ENCODE results near the gene SLC19A1.
"Not testable (repeated sequence)": the region's sequence is repeated elsewhere in the genome, so short reads cannot be mapped to it uniquely, and the experiment has no call there.

The SLC19A1 gene

GRCh38 chr21:45505416-45506021 lies 36.7 kb downstream of the SLC19A1 start:
- DNase-seq (ENCODE audit: low spot score): no peak

GRCh38 chr21:45504516-45505415 lies 37.5 kb downstream of the SLC19A1 start:
- no peak for DNase-seq (ENCODE audit: low spot score)

GRCh38 chr21:45504021-45504515 lies 38.2 kb downstream of the SLC19A1 start:
- no peak for DNase-seq (ENCODE audit: low spot score)

- not testable (repeated sequence) for DNase-seq (ENCODE audit: low spot score)
These were observed 39.0 kb downstream of the SLC19A1 start for GRCh38 chr21:45503226-45503625.

GRCh38 chr21:45502600-45502999 lies 39.6 kb downstream of the SLC19A1 start:
- DNase-seq (ENCODE audit: low spot score): no peak

- DNase-seq (ENCODE audit: low spot score): no peak
These were observed 40.3 kb downstream of the SLC19A1 start for GRCh38 chr21:45502006-45502345.

- DNase-seq (ENCODE audit: low spot score): not testable (repeated sequence)
These were observed 40.9 kb downstream of the SLC19A1 start for GRCh38 chr21:45501081-45502005.

GRCh38 chr21:45499970-45500577 lies 42.2 kb downstream of the SLC19A1 start:
- no peak for DNase-seq (ENCODE audit: low spot score)

- no peak for DNase-seq (ENCODE audit: low spot score)
These were observed 43.0 kb downstream of the SLC19A1 start for GRCh38 chr21:45499201-45499750.

- no peak for DNase-seq (ENCODE audit: low spot score)
These were observed 43.6 kb downstream of the SLC19A1 start for GRCh38 chr21:45498646-45499000.

GRCh38 chr21:45497846-45498645 lies 44.2 kb downstream of the SLC19A1 start:
- DNase-seq (ENCODE audit: low spot score): no peak

- DNase-seq (ENCODE audit: low spot score): no peak
These were observed 45.0 kb downstream of the SLC19A1 start for GRCh38 chr21:45496968-45497845.

- DNase-seq (ENCODE audit: low spot score): no peak
These were observed 45.9 kb downstream of the SLC19A1 start for GRCh38 chr21:45496151-45496967.

GRCh38 chr21:45494851-45495680 lies 47.2 kb downstream of the SLC19A1 start:
- no peak for DNase-seq (ENCODE audit: low spot score)

GRCh38 chr21:45494135-45494850 lies 47.9 kb downstream of the SLC19A1 start:
- DNase-seq (ENCODE audit: low spot score): no peak

- DNase-seq (ENCODE audit: low spot score): no peak
These were observed 48.7 kb downstream of the SLC19A1 start for GRCh38 chr21:45493401-45494001.

GRCh38 chr21:45492765-45493164 lies 49.5 kb downstream of the SLC19A1 start:
- DNase-seq (ENCODE audit: low spot score): no peak
